GM18505 (cell line): ENCODE results near the gene GTF2F1.

ENCODE experiments used
- ATAC-seq: cut with Tn5 transposase; IDR thresholded peaks from one replicate; pipeline ENCODE4 v1.9.1; 2021; ENCODE audit not compliant: unreplicated experiment
- POLR2A ChIP-seq: IDR thresholded peaks from 4 replicates; pipeline ENCODE4 v1.6.1; 2011; ENCODE audit warnings: borderline replicate concordance; ENCODE audit not compliant: insufficient read depth, insufficient read length; ENCODE audit errors: extremely low read depth

Gene GTF2F1

DNA sequence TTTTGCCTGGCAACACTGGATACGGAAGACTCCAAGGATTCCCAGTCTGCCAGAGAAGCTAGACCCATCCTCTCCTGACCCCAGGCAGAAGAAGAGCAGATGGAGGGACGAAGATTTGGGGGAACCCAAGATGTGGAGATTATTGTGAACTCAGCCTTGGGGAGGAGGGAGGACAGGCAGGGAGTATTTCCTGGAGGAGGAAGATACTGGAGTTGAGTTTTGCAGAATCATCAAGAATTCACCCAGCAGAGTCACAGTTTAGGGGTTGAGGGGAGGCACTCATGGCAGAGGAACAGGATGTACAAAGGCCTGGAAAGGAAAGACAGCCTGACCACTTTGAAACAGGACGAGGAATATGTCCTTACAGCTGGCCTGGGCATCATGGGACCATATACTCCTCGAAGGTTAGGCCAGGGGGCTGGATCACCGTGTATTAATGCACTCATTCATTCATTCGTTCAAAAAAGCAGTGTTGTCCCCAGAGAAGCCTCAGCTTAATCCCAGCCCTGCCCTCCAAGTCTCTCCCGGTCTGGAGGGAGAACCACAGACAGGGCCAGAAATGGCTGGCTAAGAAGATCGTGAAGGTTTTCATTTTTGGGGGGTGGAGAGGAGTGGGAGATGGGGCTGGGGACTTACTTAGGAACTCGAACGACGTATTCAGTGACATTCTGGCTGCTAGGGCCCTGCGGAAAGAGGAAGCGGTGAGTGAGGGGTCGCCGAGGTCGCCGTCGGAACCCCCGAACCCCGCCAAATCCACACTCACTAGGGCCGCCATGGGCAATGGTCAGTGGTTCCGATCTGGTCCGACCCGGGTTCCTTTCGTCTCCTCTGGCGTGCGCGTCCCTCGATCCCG, 517 bp downstream of the GTF2F1 start:
- TF ChIP-seq POLR2A, result no peak
- ATAC-seq, result no peak

DNA sequence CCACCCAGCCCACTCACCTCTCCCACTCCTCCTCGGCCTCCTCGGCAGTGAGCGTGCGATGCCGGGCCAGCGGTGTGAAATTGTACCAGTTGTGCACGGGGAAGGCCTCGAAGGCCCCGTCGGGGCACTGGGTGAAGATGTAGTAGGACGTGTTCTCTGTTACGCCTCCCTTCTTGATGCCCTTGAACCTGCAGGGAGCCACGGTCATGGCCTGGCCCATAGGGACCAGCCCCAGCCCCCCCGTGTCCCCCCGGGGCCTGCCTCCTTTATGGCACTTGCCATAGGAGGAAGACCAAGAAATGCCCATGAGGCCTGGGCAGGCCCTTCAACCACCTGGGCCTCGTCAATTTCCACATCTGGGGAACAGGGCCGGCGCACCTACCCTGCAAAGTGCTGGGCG, 5.6 kb downstream of the GTF2F1 start:
- no peak for ATAC-seq
- no peak for TF ChIP-seq POLR2A

DNA sequence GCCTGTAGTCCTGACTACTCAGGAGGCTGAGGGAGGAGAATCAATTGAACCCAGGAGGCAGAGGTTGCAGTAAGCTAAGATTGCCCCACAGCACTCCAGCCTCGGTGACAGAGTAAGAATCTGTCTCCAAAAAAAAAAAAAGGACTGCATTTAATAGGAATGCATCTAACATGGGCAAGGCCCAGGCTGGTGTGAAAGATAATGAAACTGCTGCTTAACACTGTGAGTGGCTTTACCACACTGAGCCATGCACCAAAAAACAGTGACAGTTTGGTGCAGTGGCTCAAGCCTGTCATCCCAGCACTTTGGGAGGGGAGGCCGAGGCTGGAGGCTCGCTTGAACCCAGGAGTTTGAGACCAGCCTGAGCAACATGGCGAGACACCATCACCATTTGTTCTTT, 8.6 kb downstream of the GTF2F1 start:
- no peak for TF ChIP-seq POLR2A
- no peak for ATAC-seq

GRCh38 chr19:6383188-6383587, 9.8 kb downstream of the GTF2F1 start:
- TF ChIP-seq POLR2A, result no peak
- no peak for ATAC-seq

DNA sequence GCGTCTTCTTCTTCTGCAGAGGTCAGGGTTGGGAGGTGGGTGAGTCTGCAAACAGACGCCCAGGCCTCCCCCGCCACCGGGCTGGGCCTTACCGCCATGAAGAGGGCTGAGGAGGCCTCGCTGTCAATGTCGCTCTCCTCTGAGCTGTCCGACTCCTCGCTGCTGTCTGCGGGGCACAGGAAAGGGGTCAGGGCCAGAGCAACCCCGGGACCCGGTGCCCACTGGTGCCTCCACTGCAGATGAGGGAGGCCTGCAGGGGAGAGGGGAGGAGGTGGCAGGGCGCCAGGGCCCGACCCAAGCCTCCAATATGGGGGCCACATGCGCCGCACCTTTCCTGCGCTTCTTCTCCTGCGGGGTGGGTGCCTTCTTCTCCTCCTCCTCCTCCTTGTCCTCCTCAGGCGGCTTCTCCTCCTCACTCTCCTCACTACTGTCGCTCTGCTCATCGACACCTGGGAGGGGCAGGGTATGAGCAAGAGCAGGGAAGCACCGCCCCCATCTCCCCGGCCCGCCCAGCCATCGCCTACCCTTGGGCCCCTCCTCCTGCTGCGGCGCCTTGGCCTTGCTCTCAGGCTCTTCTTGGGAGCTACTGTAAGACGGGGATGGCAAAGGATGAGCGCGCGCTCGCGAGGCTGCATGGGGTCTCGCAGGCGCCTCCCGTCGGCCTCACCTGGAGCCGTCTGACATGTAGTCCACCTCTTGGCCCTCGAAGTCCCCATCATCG, 11.8 kb downstream of the GTF2F1 start:
- no peak for ATAC-seq
- TF ChIP-seq POLR2A, result no peak

DNA sequence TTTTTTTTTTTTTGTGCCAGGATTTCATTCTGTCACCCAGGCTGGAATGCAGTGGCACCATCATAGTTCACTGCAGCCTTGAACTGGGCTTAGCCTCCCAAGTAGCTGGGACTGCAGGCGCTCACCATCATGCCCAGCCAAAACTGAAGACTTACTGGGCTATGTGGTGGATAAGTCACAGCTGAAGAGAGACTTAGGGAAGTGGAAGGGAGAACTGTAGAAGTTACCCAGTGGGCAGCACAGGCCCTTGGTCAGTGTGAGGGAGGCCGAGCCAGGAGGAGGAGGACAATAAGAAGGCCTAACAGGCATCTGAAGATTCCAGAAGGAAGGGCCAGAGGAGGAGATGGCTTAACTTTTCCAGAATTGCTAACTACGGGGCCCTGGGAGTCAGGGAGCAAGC, 13.2 kb downstream of the GTF2F1 start:
- TF ChIP-seq POLR2A, result no peak
- no peak for ATAC-seq

DNA sequence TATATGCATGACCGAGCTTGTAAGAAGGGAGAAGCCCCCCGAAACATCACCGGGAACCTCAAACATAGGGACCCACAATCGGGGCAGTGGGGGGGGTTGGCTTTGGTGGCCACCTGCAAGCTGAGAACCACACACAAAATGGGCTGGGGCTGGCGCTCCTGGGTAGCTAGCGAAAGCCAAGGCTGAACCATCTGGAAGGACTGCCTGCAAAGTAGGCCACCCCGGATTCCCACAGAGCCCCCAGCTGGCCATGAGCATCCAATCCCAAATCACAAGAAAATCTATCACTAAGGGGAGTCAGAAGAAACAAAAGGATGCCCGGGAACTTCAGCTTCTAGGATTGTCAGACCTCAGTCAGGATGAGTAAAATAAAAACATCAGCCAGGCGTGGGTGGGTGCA, 14.5 kb downstream of the GTF2F1 start:
- ATAC-seq, result no peak
- no peak for TF ChIP-seq POLR2A

- TF ChIP-seq POLR2A, result no peak
- no peak for ATAC-seq
These were observed 14.9 kb downstream of the GTF2F1 start for GRCh38 chr19:6378041-6378440.

GRCh38 chr19:6376512-6377190, 16.3 kb downstream of the GTF2F1 start:
- ATAC-seq, result no peak
- no peak for TF ChIP-seq POLR2A

- TF ChIP-seq POLR2A, result no peak
- no peak for ATAC-seq
These were observed 17.5 kb downstream of the GTF2F1 start, which contains the start of gene PSPN for GRCh38 chr19:6375411-6376010. PSPN (minus strand) TSS chr19:6375933; CDS start chr19:6375849, 84 bp downstream.

DNA sequence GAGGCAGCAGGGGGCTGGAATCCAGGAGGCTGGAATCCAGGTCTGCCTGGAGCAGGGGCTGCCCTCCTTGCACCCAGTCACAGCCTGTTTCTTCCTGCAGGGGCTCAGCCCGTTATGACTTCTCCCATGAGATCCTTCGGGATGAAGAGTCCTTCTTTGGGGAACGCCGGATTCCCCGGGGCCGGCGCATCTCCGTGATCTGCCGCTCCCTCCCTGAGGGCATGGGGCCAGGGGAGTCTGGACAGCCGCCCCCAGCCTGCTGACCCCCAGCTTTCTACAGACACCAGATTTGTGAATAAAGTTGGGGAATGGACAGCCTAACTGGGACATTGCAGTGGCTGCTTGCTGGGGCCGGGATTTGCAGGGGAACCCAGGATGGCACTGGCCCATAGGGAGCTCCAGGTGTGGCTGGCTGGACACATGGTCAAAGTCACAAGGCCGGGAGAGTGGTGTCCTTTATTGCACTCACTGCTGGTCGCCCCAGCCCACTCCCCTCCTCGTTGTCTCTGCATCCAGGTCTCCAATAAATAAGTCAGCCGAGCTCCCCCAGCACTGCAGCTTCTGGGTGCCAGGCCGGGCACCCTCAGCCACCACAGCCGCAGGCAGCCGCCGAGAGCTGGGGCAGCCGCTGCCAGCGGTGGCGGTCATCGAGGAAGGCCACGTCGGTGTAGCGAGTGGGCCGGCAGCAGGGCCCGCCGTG, 18.1 kb downstream of the GTF2F1 start:
- no peak for ATAC-seq
- no peak for TF ChIP-seq POLR2A

DNA sequence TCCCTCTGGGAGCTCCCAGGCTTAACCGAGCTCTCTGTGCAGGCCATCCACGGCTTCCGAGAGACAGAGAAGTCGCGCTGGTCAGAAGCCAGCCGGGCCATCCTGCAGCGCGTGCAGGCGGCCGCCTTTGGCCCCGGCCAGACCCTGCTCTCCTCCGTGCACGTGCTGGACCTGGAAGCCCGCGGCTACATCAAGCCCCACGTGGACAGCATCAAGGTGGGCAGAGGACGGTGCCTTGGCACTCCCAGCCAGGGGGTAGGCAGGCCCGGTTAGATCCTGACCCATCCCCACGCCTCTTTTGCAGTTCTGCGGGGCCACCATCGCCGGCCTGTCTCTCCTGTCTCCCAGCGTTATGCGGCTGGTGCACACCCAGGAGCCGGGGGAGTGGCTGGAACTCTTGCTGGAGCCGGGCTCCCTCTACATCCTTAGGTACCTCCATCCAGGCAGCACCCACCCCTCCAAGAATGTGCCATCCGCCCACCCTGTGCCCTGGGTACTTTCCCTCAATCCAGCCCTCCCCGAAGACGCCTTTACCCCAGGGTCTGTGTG, 18.7 kb downstream of the GTF2F1 start:
- ATAC-seq, result no peak
- no peak for TF ChIP-seq POLR2A
